ENCODE measurements around the gene ATP9B.

GRCh38 chr18:79333046-79333445, 263.9 kb downstream of the ATP9B start:
- TF ChIP-seq CTCF (conservative IDR thresholded peaks at IDR 0.05; ENCODE audit: low read depth, low read length), result no peak
- no peak for TF ChIP-seq EZH2 (IDR thresholded peaks at IDR 0.05; ENCODE audit: low read length, unreplicated experiment)

All from PC-3 (cell line).